ENCODE data around the gene TATDN3.

The TATDN3 gene

GRCh38 chr1:212805767-212806166 lies 14.1 kb downstream of the TATDN3 start:
- DNase-seq (no peak), ATAC-seq (ENCODE audit: insufficient read depth, low read depth) (no peak)
- H3K4me2 ChIP-seq (ENCODE audit: insufficient read depth, low read length) = no peak overlapping the region
- no peak overlapping the region for H3K9ac ChIP-seq (ENCODE audit: low read depth, low read length)
- no peaks in the 10 kb centered on the region for H3K79me2 ChIP-seq (ENCODE audit: insufficient read depth, low read length)
- H3K9me3 ChIP-seq (ENCODE audit: insufficient read depth, low read length, severe bottlenecking) = no peaks in the 10 kb centered on the region
- H3K4me3 ChIP-seq (ENCODE audit: low read depth in 1 of 2, low read length in 2 of 2) = no peak overlapping the region
- TF ChIP-seq EZH2 (IDR thresholded peaks at IDR 0.05; ENCODE audit: borderline replicate concordance, low read depth, low read length, severe bottlenecking) = no peak
- TF ChIP-seq, protein P1, sequence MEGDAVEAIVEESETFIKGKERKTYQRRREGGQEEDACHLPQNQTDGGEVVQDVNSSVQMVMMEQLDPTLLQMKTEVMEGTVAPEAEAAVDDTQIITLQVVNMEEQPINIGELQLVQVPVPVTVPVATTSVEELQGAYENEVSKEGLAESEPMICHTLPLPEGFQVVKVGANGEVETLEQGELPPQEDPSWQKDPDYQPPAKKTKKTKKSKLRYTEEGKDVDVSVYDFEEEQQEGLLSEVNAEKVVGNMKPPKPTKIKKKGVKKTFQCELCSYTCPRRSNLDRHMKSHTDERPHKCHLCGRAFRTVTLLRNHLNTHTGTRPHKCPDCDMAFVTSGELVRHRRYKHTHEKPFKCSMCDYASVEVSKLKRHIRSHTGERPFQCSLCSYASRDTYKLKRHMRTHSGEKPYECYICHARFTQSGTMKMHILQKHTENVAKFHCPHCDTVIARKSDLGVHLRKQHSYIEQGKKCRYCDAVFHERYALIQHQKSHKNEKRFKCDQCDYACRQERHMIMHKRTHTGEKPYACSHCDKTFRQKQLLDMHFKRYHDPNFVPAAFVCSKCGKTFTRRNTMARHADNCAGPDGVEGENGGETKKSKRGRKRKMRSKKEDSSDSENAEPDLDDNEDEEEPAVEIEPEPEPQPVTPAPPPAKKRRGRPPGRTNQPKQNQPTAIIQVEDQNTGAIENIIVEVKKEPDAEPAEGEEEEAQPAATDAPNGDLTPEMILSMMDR (IDR thresholded peaks at IDR 0.05; ENCODE audit: borderline replicate concordance, extremely low read depth, low read length, poor library complexity, severe bottlenecking) = no peak
- H2AFZ ChIP-seq (ENCODE audit: low read depth, low read length) = no peak overlapping the region
- no peaks in the 10 kb centered on the region for H3K4me1 ChIP-seq (ENCODE audit: insufficient read depth, low read length)
- no peak overlapping the region for H3K27ac ChIP-seq (ENCODE audit: low read length)
- no peaks in the 10 kb centered on the region for H3K27me3 ChIP-seq (ENCODE audit: insufficient read depth, low read length, poor library complexity)
- peaks cover 49% of the 10 kb centered on the region for H3K36me3 ChIP-seq (ENCODE audit: insufficient read depth, low read length)
- H4K20me1 ChIP-seq (ENCODE audit: insufficient read depth, low read length) = no peaks in the 10 kb centered on the region

GRCh38 chr1:212814537-212815334 lies 23.0 kb downstream of the TATDN3 start:
- DNase-seq (no peak), ATAC-seq (ENCODE audit: insufficient read depth, low read depth) (no peak)
- Histone ChIP-seq H3K27me3 (ENCODE audit: insufficient read depth, low read length, poor library complexity) (no peaks in the 10 kb centered on the region), H3K4me3 (ENCODE audit: low read depth in 1 of 2, low read length in 2 of 2) (no peak overlapping the region), H3K27ac (ENCODE audit: low read length) (no peak overlapping the region), H3K4me1 (ENCODE audit: insufficient read depth, low read length) (no peaks in the 10 kb centered on the region), H3K79me2 (ENCODE audit: insufficient read depth, low read length) (no peaks in the 10 kb centered on the region), H3K9me3 (ENCODE audit: insufficient read depth, low read length, severe bottlenecking) (no peaks in the 10 kb centered on the region), H2AFZ (ENCODE audit: low read depth, low read length) (no peak overlapping the region), H4K20me1 (ENCODE audit: insufficient read depth, low read length) (no peaks in the 10 kb centered on the region), H3K9ac (ENCODE audit: low read depth, low read length) (no peak overlapping the region), H3K4me2 (ENCODE audit: insufficient read depth, low read length) (no peak overlapping the region), H3K36me3 (ENCODE audit: insufficient read depth, low read length) (peaks cover 12% of the 10 kb centered on the region; the same call in 1 of the 2 replicates)
- TF ChIP-seq EZH2 (IDR thresholded peaks at IDR 0.05; ENCODE audit: borderline replicate concordance, low read depth, low read length, severe bottlenecking) = no peak
- TF ChIP-seq, protein P1 (IDR thresholded peaks at IDR 0.05; ENCODE audit: borderline replicate concordance, extremely low read depth, low read length, poor library complexity, severe bottlenecking) = peak; percentile 44

DNA sequence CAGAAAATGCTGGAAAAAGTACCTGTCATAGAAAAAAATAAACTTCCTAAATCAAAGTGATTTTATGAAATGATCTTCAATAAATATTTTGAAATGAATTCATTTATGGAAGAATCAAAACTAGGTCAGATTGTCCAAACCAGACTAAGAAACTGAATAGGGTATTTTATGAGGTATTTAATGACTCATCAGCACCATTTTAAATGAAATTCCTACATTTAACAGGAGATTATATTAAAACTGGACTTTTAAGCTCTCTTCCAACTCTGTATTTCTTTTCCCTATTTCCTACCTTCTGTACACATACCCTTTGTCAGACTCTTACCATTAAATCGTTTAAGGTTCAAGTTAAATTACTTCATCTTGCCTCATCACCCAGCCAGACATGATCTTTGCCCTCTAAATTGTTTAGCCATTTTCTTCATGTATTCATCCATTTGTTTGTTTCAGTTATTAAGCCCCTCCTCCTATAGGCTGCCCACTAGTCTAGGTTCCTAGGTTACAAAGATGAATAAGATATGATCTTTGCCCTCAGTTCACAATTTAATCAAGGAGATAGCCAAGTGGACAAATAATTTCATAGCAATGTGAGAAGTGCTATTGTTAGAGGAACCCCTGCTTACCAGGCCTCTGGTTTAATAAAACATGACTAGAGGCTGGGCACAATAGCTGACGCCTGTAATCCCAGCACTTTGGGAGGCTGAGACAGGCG lies 25.0 kb downstream of the TATDN3 start:
- DNase-seq (no peak), ATAC-seq (ENCODE audit: insufficient read depth, low read depth) (no peak)
- Histone ChIP-seq H3K9ac (ENCODE audit: low read depth, low read length) (no peak overlapping the region), H3K9me3 (ENCODE audit: insufficient read depth, low read length, severe bottlenecking) (no peaks in the 10 kb centered on the region), H3K27me3 (ENCODE audit: insufficient read depth, low read length, poor library complexity) (no peaks in the 10 kb centered on the region), H2AFZ (ENCODE audit: low read depth, low read length) (no peak overlapping the region), H3K4me1 (ENCODE audit: insufficient read depth, low read length) (no peaks in the 10 kb centered on the region), H4K20me1 (ENCODE audit: insufficient read depth, low read length) (no peaks in the 10 kb centered on the region), H3K27ac (ENCODE audit: low read length) (no peak overlapping the region), H3K4me3 (ENCODE audit: low read depth in 1 of 2, low read length in 2 of 2) (no peak overlapping the region), H3K36me3 (ENCODE audit: insufficient read depth, low read length) (peaks cover 12% of the 10 kb centered on the region; the same call in 1 of the 2 replicates), H3K79me2 (ENCODE audit: insufficient read depth, low read length) (no peaks in the 10 kb centered on the region), H3K4me2 (ENCODE audit: insufficient read depth, low read length) (no peak overlapping the region)
- TF ChIP-seq EZH2 (IDR thresholded peaks at IDR 0.05; ENCODE audit: borderline replicate concordance, low read depth, low read length, severe bottlenecking) = no peak
- TF ChIP-seq, protein P1 (IDR thresholded peaks at IDR 0.05; ENCODE audit: borderline replicate concordance, extremely low read depth, low read length, poor library complexity, severe bottlenecking) = no peak

All from DND-41 (cell line).